Activated CD8-positive, alpha-beta memory T cell treated with anti-CD3 and anti-CD28 coated beads, Interleukin-2, amount 50 U/mL, for 24 hours (primary cell): ENCODE results near the gene KRTAP9-4.
"Not testable (repeated sequence)": the region's sequence is repeated elsewhere in the genome, so short reads cannot be mapped to it uniquely, and the experiment has no call there.

ENCODE experiments used
- DNase-seq: peaks from one replicate; pipeline ENCODE4 v3.0.0-alpha.2; 2020; ENCODE audit errors: extremely low read depth

The KRTAP9-4 gene, protein sequence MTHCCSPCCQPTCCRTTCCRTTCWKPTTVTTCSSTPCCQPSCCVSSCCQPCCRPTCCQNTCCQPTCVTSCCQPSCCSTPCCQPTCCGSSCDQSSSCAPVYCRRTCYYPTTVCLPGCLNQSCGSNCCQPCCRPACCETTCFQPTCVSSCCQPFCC

GRCh38 chr17:41249637-41250240 lies at the start of gene KRTAP9-4:
Gene KRTAP9-4, plus strand, starts transcription at chr17:41249687. Its CDS starts 34 bp downstream, at chr17:41249721.
- not testable (repeated sequence) for DNase-seq

DNA sequence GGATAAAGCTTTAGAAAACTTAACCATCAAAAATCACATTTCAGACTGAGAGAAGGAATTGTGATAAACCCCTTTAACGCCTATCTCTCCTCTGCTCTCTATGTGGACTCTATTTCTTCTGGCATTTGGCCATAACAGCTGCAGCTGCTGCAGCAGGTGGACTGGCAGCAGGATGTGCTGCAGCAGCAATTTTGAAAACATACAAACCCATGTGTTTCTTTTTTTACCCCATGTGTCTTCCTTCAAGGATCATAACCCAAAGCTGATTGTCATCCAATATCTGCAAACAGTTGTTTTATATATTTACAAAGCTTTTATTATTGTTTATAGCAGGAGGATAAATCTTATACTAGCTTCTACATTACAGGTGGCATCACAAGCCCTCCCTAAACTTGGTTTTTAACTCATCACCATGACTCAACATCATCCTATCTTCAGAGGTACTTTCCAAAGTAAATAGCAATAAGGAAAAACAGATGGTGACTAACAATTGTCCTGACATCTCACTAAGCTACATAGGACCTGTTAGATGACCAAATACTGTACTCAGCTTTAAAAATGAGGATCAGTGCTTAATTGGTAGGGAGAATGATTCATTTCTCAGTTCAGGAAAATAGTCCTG lies 37.5 kb upstream of the KRTAP9-4 start:
- DNase-seq: no peak

DNA sequence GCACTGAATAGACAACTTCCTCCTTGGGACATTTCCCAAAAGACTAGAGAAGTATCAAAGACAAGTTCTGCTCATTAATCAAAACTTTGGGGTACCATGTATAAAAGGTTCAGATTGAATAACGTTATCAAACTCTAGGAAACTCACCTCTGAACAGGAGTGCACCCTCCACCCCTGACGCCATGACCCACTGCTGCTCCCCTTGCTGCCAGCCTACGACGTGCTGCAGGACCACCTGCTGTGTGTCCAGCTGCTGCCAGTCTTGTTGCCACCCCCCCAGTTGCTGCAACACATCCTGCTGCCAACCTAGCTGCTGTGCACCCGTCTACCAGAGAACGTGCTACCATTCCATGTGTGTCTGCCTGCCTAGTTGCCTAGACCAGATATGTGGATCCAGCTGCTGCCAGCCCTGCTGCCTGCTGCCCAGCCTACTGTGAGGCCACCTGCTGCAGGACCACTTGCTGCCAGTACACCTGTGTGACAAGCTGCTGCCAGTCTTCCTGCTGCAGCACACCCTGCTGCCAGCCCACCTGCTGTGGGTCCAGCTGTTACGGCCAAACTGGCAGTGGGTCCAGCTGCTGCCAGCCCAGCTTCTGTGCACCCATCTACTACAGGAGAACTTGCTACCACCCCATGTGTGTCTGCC lies 36.8 kb upstream of the KRTAP9-4 start:
- DNase-seq: no peak

- no peak for DNase-seq
Measured at GRCh38 chr17:41215681-41216080, 33.8 kb upstream of the KRTAP9-4 start.

DNA sequence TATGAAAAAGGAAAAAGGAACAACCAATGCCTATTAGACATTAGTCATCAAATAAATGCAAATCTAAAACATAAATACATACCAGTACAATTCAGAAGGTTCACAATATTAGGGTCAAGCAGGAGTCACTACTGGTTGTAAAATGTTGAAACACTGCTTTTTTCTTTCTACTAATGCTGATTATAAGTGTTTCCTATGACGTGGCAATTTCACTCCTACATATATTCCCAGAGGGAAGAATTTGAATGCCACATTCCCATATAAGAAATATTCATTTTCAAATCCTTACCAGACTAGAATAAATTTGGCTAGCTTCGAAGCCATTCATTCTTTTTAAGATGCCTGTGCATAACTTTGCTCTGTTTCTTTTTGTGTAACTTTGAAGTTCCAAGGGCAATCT lies 25.7 kb upstream of the KRTAP9-4 start:
- no peak for DNase-seq

GRCh38 chr17:41226051-41226450 lies 23.4 kb upstream of the KRTAP9-4 start:
- no peak for DNase-seq

DNA sequence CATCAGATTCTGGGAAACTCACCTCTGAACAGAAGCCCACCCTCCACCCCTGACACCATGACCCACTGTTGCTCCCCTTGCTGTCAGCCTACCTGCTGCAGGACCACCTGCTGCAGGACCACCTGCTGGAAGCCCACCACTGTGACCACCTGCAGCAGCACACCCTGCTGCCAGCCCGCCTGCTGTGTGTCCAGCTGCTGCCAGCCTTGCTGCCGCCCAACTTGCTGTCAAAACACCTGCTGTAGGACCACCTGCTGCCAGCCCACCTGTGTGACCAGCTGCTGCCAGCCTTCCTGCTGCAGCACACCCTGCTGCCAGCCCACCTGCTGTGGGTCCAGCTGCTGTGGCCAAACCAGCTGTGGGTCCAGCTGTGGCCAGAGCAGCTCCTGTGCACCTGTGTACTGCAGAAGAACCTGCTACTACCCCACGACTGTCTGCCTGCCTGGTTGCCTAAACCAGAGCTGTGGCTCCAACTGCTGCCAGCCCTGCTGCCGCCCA lies 22.8 kb upstream of the KRTAP9-4 start, which contains the start of gene KRTAP9-2:
Gene KRTAP9-2, plus strand, starts transcription at position 51 of the 498 bp plus-strand sequence. Its CDS starts 7 bp downstream, at position 58.
- not testable (repeated sequence) for DNase-seq

DNA sequence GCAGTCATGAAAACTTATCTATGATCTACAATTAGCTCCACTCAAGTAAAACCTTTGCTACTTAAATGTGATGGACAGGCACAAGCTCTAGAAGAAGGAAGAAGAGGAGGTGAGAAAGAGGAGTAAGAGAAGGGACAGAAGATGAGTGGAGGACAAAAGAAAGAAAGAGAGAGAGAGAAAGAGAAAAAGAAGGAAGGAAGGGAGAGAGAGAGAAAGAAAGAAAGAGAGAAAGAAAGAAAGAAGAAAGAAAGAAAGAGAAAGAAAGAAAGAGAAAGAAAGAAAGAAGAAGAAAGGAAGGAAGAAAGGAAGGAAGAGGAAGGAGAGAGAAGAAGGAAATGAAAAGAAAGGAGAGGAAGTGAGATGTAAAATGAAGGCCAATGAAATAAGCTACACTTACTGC lies 19.4 kb upstream of the KRTAP9-4 start:
- no peak for DNase-seq

DNA sequence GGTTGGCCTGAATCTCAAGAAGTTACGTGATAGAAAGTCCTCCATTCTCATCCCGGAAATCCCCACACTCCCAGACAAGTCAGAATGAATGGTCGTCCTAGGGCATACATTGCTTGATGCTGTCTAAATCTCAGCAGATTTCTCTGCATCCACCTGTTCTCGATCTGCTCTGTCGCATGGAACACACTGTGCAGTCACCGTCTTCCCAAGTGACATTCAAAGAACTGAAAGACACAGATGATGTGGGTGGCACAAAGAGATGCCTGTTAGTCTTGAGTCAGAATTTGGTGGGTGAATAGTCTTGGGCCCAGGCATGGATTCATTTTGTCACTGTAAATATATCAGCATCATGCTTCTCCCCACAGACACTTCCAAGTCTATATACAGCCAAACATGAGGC lies 17.8 kb upstream of the KRTAP9-4 start:
- DNase-seq: no peak

DNA sequence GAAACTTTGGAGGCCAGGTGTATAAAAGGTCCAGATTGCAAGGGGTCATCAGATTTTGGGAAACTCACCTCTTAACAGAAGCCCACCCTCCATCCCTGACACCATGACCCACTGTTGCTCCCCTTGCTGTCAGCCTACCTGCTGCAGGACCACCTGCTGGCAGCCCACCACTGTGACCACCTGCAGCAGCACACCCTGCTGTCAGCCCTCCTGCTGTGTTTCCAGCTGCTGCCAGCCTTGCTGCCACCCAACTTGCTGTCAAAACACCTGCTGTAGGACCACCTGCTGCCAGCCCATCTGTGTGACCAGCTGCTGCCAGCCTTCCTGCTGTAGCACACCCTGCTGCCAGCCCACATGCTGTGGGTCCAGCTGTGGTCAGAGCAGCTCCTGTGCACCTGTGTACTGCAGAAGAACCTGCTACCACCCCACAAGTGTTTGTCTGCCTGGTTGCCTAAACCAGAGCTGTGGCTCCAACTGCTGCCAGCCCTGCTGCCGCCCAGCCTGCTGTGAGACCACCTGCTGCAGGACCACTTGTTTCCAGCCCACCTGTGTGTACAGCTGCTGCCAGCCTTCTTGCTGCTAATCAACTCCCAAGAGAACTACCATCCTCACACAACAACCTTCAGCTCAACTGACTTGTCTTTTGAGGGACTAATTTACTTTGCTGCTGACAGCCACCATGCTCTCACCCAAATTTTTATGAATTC lies 16.9 kb upstream of the KRTAP9-4 start, which contains the start of gene KRTAP9-3:
Gene KRTAP9-3, plus strand, starts transcription at position 51 of the 707 bp plus-strand sequence. Its CDS starts 53 bp downstream, at position 104.
- not testable (repeated sequence) for DNase-seq

GRCh38 chr17:41237116-41237515 lies 12.4 kb upstream of the KRTAP9-4 start:
- not testable (repeated sequence) for DNase-seq

DNA sequence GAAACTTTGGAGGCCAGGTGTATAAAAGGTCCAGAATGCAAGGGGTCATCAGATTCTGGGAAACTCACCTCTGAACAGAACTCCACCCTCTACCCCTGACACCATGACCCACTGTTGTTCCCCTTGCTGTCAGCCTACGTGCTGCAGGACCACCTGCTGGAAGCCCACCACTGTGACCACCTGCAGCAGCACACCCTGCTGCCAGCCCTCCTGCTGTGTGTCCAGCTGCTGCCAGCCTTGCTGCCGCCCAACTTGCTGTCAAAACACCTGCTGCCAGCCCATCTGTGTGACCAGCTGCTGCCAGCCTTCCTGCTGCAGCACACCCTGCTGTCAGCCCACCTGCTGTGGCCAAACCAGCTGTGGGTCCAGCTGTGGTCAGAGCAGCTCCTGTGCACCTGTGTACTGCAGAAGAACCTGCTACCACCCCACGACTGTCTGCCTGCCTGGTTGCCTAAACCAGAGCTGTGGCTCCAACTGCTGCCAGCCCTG lies 11.5 kb upstream of the KRTAP9-4 start, which contains the start of gene KRTAP9-8:
Gene KRTAP9-8, plus strand, starts transcription at position 51 of the 489 bp plus-strand sequence. Its CDS starts 53 bp downstream, at position 104.
- DNase-seq: not testable (repeated sequence)

DNA sequence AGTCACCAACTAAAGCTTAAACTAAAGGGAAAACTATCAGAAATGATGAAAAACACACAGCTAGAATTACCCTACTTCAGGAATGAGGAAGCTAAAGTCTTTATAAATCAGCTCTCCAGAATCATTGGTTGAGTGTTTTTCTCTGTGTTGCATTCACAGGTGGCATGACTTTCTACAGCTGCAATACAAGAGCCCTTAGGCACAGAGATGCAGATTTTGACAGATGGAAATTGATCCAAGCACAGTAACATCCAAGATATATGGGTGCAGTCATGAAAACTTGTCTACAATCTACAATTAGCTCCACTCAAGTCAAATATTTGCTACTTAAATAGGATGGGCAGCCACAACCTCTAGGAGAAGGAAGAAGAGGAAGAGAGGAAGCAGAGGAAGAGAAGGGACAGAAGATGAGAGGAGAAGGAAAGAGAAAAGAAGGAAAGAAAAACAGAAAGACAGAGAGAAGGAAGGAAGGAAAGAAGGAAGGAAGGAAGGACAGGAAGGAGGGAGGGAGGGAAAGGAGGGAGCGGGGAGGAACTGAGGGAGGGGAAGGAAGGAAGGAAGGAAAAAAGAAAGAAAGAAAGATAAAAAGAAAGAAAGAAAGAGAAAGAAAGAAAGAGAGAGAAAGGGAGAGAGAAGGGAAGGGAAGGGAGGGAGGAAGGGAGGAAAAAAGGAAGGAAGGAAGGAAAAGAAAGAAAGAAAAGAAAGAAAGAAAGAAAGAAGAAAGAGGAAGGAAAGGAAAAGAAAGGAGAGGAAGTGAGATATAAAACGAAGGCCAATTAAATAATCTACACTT lies 2.3 kb upstream of the KRTAP9-4 start:
- DNase-seq: not testable (repeated sequence)

DNA sequence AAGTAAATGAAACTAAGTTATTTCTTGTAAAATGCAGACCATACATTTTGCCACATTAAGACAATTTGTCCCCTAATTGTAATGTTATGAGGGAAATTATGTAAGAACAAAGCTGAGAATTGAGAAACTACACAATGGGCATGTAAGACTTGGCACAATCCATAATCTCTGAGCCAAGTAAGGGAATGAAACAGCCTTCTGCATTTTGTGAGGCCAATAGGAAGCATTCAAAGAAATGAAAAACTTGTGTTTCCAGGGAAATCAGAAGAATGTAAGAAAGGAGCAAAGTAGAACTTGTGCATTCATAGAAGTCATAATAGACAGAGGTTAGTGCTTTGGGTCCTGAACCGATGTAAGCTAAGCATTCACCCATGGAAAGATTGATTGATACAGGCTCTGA lies 1.8 kb downstream of the KRTAP9-4 start:
- no peak for DNase-seq

DNA sequence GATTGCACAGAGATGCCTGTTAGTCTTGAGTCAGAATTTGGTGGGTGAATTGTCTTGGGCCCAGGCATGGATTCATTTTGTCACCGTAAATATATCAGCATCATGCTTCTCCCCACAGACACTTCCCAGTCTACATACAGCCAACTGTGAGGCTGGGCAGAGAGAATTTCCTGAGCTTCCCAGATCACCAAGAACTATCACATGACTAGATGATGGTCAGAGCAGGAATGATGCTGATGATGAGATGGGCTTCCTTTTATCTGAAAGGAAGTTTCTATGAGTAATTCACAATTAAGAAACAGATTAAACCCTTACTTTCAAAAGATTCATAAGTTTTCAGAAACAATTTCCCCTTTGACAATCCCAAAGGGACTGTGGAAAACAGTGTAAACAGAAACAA lies 5.4 kb downstream of the KRTAP9-4 start:
- no peak for DNase-seq

DNA sequence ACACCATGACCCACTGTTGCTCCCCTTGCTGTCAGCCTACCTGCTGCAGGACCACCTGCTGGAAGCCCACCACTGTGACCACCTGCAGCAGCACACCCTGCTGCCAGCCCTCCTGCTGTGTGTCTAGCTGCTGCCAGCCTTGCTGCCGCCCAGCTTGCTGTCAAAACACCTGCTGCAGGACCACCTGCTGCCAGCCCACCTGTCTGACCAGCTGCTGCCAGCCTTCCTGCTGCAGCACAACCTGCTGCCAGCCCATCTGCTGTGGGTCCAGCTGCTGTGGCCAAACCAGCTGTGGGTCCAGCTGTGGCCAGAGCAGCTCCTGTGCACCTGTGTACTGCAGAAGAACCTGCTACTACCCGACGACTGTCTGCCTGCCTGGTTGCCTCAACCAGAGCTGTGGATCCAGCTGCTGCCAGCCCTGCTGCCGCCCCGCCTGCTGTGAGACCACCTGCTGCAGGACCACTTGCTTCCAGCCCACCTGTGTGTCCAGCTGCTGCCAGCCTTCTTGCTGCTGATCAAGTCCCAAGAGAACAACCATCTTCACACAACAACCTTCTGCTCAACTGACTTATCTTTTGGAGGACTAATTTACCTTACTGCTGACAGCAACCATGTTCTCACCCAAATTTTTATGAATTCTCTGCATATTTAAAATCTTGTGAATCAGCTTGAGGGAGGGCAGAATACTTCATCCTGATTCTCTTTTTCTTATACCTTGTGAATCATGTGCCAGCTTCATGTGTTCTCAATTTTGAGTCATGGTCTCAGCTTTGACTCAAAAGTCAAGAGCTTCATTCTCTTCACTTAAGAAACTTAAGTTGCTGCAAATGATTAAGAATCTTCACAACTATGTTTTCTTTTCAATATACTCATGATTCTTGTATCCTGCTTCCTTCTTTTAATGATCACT lies 6.1 kb downstream of the KRTAP9-4 start, which contains the start of gene KRTAP9-9:
Gene KRTAP9-9, plus strand, starts transcription at position 4 of the 910 bp plus-strand sequence.
- DNase-seq: not testable (repeated sequence)

GRCh38 chr17:41256291-41256685 lies 6.8 kb downstream of the KRTAP9-4 start:
- DNase-seq: no peak

GRCh38 chr17:41258406-41258805 lies 8.9 kb downstream of the KRTAP9-4 start:
- no peak for DNase-seq

GRCh38 chr17:41263212-41263611 lies 13.7 kb downstream of the KRTAP9-4 start:
- no peak for DNase-seq
